ENCODE data around the gene MT1X. TPM values are rescaled to one million over a fixed set of nuclear protein-coding genes. Genes with fewer than 3 reads are reported as not detected.

Gene MT1X
- total and polyA plus RNA-seq, 2 of the 13 experiments (the other 11 are each of a cell fraction or from before 2014, with no cell fraction given), result 19.7 to 288 TPM

- TF ChIP-seq ISL2 (CRISPR knock-in tag; IDR thresholded peaks at IDR 0.05) (peak; percentile 33; the same call in 1 of the 2 replicates), ZBTB46 (CRISPR knock-in tag; IDR thresholded peaks at IDR 0.05; ENCODE audit: borderline replicate concordance) (no peak), ZC3H4 (CRISPR knock-in tag; IDR thresholded peaks at IDR 0.05; ENCODE audit: borderline replicate concordance) (no peak), ZNF501 (CRISPR knock-in tag; IDR thresholded peaks at IDR 0.05) (no peak; the same call in none of the 2 replicates), YEATS4 (CRISPR knock-in tag; IDR thresholded peaks at IDR 0.05; ENCODE audit: borderline replicate concordance) (peak; percentile 76; the same call in 1 of the 2 replicates), ZNF10 (CRISPR knock-in tag; IDR thresholded peaks at IDR 0.05; ENCODE audit: borderline replicate concordance, low read depth) (no peak), RNF219 (CRISPR knock-in tag; IDR thresholded peaks at IDR 0.05) (no peak), SMAD3 (CRISPR knock-in tag; IDR thresholded peaks at IDR 0.05) (no peak), ZNF326 (CRISPR knock-in tag; IDR thresholded peaks at IDR 0.05; ENCODE audit: borderline replicate concordance) (no peak), ZNF816 (CRISPR knock-in tag; IDR thresholded peaks at IDR 0.05; ENCODE audit: borderline replicate concordance) (no peak), KAT8 (CRISPR knock-in tag; IDR thresholded peaks at IDR 0.05) (peak; percentile 72), PAWR (CRISPR knock-in tag; IDR thresholded peaks at IDR 0.05; ENCODE audit: borderline replicate concordance) (no peak), KDM2A (CRISPR knock-in tag; IDR thresholded peaks at IDR 0.05; ENCODE audit: borderline replicate concordance, low read depth) (peak; percentile 87; the same call in 1 of the 2 replicates), KDM3A (CRISPR knock-in tag; IDR thresholded peaks at IDR 0.05; ENCODE audit: low read depth) (peak; percentile 73; the same call in 1 of the 2 replicates), ZFYVE20 (CRISPR knock-in tag; IDR thresholded peaks at IDR 0.05; ENCODE audit: borderline replicate concordance, low read depth) (no peak), ZNF772 (CRISPR knock-in tag; IDR thresholded peaks at IDR 0.05) (0 out of 2 replicates have a peak, but pooled peaks have one; percentile 16)
- TF ChIP-seq, protein P1, sequence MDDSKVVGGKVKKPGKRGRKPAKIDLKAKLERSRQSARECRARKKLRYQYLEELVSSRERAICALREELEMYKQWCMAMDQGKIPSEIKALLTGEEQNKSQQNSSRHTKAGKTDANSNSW (CRISPR knock-in tag; IDR thresholded peaks at IDR 0.05; ENCODE audit: borderline replicate concordance), result no peak
- TF ChIP-seq, protein P2, sequence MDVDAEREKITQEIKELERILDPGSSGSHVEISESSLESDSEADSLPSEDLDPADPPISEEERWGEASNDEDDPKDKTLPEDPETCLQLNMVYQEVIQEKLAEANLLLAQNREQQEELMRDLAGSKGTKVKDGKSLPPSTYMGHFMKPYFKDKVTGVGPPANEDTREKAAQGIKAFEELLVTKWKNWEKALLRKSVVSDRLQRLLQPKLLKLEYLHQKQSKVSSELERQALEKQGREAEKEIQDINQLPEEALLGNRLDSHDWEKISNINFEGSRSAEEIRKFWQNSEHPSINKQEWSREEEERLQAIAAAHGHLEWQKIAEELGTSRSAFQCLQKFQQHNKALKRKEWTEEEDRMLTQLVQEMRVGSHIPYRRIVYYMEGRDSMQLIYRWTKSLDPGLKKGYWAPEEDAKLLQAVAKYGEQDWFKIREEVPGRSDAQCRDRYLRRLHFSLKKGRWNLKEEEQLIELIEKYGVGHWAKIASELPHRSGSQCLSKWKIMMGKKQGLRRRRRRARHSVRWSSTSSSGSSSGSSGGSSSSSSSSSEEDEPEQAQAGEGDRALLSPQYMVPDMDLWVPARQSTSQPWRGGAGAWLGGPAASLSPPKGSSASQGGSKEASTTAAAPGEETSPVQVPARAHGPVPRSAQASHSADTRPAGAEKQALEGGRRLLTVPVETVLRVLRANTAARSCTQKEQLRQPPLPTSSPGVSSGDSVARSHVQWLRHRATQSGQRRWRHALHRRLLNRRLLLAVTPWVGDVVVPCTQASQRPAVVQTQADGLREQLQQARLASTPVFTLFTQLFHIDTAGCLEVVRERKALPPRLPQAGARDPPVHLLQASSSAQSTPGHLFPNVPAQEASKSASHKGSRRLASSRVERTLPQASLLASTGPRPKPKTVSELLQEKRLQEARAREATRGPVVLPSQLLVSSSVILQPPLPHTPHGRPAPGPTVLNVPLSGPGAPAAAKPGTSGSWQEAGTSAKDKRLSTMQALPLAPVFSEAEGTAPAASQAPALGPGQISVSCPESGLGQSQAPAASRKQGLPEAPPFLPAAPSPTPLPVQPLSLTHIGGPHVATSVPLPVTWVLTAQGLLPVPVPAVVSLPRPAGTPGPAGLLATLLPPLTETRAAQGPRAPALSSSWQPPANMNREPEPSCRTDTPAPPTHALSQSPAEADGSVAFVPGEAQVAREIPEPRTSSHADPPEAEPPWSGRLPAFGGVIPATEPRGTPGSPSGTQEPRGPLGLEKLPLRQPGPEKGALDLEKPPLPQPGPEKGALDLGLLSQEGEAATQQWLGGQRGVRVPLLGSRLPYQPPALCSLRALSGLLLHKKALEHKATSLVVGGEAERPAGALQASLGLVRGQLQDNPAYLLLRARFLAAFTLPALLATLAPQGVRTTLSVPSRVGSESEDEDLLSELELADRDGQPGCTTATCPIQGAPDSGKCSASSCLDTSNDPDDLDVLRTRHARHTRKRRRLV (CRISPR knock-in tag; IDR thresholded peaks at IDR 0.05), result 0 out of 2 replicates have a peak, but pooled peaks have one; percentile 64
Observed at GRCh38 chr16:56681939-56682702, at the start of gene MT1X (continued).

Data from HepG2 (cell line).